K562 (cell line): ENCODE measurements around the gene CYSTM1. TPM values are rescaled to one million over a fixed set of nuclear protein-coding genes. Genes with fewer than 3 reads are reported as not detected.

Source experiments
- ATAC-seq: fragments of 200-7000 bp; cut with Tn5 transposase; 3 replicates; pipeline ENCODE4 v1.9.1; 2020; ENCODE audit warnings: moderate library complexity
- BruUV-seq: library from RNA; stranded (reverse); fragments of 400-500 nt; replicated peaks from 2 replicates; lab custom pipeline; 2021; lab: Mats Ljungman, UMichigan
- CTCF ChIA-PET: fragments of 300-600 bp; formaldehyde crosslinking; extraction: SDS; loops from one replicate; lab custom pipeline; 2021; ENCODE audit warnings: low intra/inter-chr PET ratio; lab: Yijun Ruan, JAX
- POLR2A ChIA-PET: fragments of 300-600, 350-650 bp; sonication (Branson Sonifier 250); formaldehyde crosslinking; extraction: SDS; loops from one replicate; lab custom pipeline; 2021; ENCODE audit warnings: antibody characterized with exemption, inconsistent platforms; lab: Yijun Ruan, JAX
- DNase-seq, 4 experiments: peaks; one replicate each; pipeline versions ENCODE4 v3.0.0 to v3.0.0-alpha.2; 2011 to 2018; ENCODE audit warnings: low spot score in 3 of 4, mixed read lengths in 3 of 4; ENCODE audit errors: extremely low read depth in 1 of 4
- FAIRE-seq: peaks from 2 replicates; lab custom pipeline; 2011; peaks lifted over from hg19 to GRCh38; lab: Jason Lieb, UNC
- H2AFZ ChIP-seq: 2 replicates; pipeline ENCODE4 v1.6.0; 2011; ENCODE audit warnings: low read depth, low read length, control low read depth, inconsistent platforms
- H3K27ac ChIP-seq: fragments of 200-600 bp; 3 replicates; pipeline ENCODE4 v1.8.0; 2011; ENCODE audit warnings: low read depth, mild to moderate bottlenecking, control low read depth, inconsistent platforms, low read length, moderate library complexity, mixed read lengths; ENCODE audit errors: extremely low read depth
- H3K27me3 ChIP-seq, 2 experiments: fragments of 300-600 bp in 1 of 2; 2 replicates in 1 of 2; 3 replicates in 1 of 2; pipeline versions ENCODE4 v1.6.0 to v1.8.0; 2011; ENCODE audit warnings: inconsistent platforms in 2 of 2, low read length in 2 of 2, mild to moderate bottlenecking in 1 of 2, mixed read lengths in 1 of 2, moderate library complexity in 1 of 2; ENCODE audit not compliant: control insufficient read depth in 2 of 2, insufficient read depth in 2 of 2
- H3K36me3 ChIP-seq: fragments of 300-600 bp; 3 replicates; pipeline ENCODE4 v1.8.0; 2011; ENCODE audit warnings: mild to moderate bottlenecking, low read length, inconsistent platforms; ENCODE audit not compliant: control insufficient read depth, insufficient read depth
- H3K4me1 ChIP-seq, 2 experiments: fragments of 200-600 bp in 1 of 2; replicated peaks in 1 of 2; 2 replicates in 1 of 2; 3 replicates in 1 of 2; pipeline versions ENCODE4 v1.5.1 to v1.8.0; 2011; ENCODE audit warnings: inconsistent platforms in 2 of 2, low read length in 2 of 2, mild to moderate bottlenecking in 1 of 2, mixed read lengths in 1 of 2, moderate library complexity in 1 of 2; ENCODE audit not compliant: control insufficient read depth in 2 of 2, insufficient read depth in 2 of 2
- H3K4me2 ChIP-seq: 2 replicates; pipeline ENCODE4 v1.6.1; 2011; ENCODE audit warnings: low read length, control low read depth, inconsistent platforms, mixed read lengths; ENCODE audit not compliant: insufficient read depth
- H3K4me3 ChIP-seq: fragments of 200-600 bp; sonication (generic), shearing (Covaris generic); 2 replicates; pipeline ENCODE4 v1.5.1; 2016; ENCODE audit warnings: control low read depth, inconsistent platforms
- H3K79me2 ChIP-seq: fragments of 200-600 bp; 3 replicates; pipeline ENCODE4 v1.8.0; 2011; ENCODE audit warnings: low read length, inconsistent platforms; ENCODE audit not compliant: control insufficient read depth, insufficient read depth
- H3K9ac ChIP-seq, 2 experiments: 2 replicates each; pipeline versions ENCODE4 v1.6.0 to v1.6.1; 2011; ENCODE audit warnings: low read depth in 2 of 2, low read length in 2 of 2, control low read depth in 1 of 2, inconsistent platforms in 1 of 2, mild to moderate bottlenecking in 1 of 2, mixed read lengths in 1 of 2; ENCODE audit not compliant: insufficient read depth in 1 of 2
- H3K9me1 ChIP-seq: one replicate; pipeline ENCODE4 v1.6.0; 2011; ENCODE audit warnings: inconsistent platforms, mild to moderate bottlenecking, low read length, moderate library complexity; ENCODE audit not compliant: control insufficient read depth, insufficient read depth
- H3K9me3 ChIP-seq: replicated peaks from 2 replicates; pipeline ENCODE4 v1.5.1; 2011; ENCODE audit warnings: low read depth, low read length, inconsistent platforms; ENCODE audit not compliant: control insufficient read depth, insufficient read depth
- H4K20me1 ChIP-seq: replicated peaks from 2 replicates; pipeline ENCODE4 v1.6.1; 2011; ENCODE audit warnings: low read length, inconsistent platforms, mixed read lengths; ENCODE audit not compliant: control insufficient read depth, insufficient read depth
- ATF4 ChIP-seq: fragments of 450-650 bp; formaldehyde crosslinking; IDR thresholded peaks from 2 replicates; pipeline ENCODE4 v1.4.0; 2022; ENCODE audit warnings: mild to moderate bottlenecking, moderate library complexity
- ZNF436 ChIP-seq: fragments of 250-450, 450-650 bp; sonication (Bioruptor Pico); formaldehyde crosslinking; IDR thresholded peaks from 2 replicates; pipeline ENCODE4 v1.7.0; 2020; ENCODE audit warnings: mild to moderate bottlenecking
- in situ Hi-C: fragments of 300-500 bp; cut with MboI; formaldehyde crosslinking; loops from 4 replicates; pipeline ENCODE4 v1.15.0; 2018; ENCODE audit warnings: inconsistent platforms, mixed read lengths
- intact Hi-C: fragments of 100-400 bp; cut with micrococcal nuclease; formaldehyde crosslinking; loops from 2 replicates; pipeline ENCODE4 v1.14.2; 2022
- polyA plus RNA-seq, 8 experiments: library from polyadenylated mRNA; depleted of rRNA in 4 of 8; stranded (reverse) in 5 of 8; unstranded in 3 of 8; fragments of >200 nt; fragmentation: Nextera tagmentation in 2 of 8; fragmentation: Illumina TruSeq in 1 of 8; extraction: Ambion mirVana in 2 of 8; extraction: Trizol in 1 of 8; gene quantifications; 2 replicates each; pipeline versions ENCODE4 v1.2.1 to v1.2.3, GENCODE V29; 2011 to 2014; ENCODE audit warnings: inconsistent platforms in 1 of 8, missing spikeins in 1 of 8
- total RNA-seq, 7 experiments: library from RNA; depleted of rRNA in 6 of 7; stranded (reverse); fragments of >200 nt in 6 of 7; fragmentation: Illumina TruSeq in 2 of 7; extraction: Trizol in 2 of 7; gene quantifications; 2 replicates each; pipeline versions ENCODE4 v1.2.1 to v1.2.3, GENCODE V29; 2011 to 2021; ENCODE audit warnings: low replicate concordance in 1 of 7
- TF ChIP-seq, protein P1 (sequence below): fragments of 250-450 bp; sonication (Bioruptor Pico); IDR thresholded peaks from 2 replicates; pipeline ENCODE4 v1.5.0; 2021; ENCODE audit warnings: mild to moderate bottlenecking, moderate library complexity

CYSTM1 gene
- total and polyA plus RNA-seq, 9 of the 15 experiments (the other 6 are each of a cell fraction or from before 2014, with no cell fraction given) = 76.1 to 422 (median 108) TPM

- Histone ChIP-seq H3K27ac (no peak overlapping the region), H3K9me1 (no peaks in the 10 kb centered on the region), H3K4me2 (no peak overlapping the region), H2AFZ (no peak overlapping the region), H3K4me3 (no peak overlapping the region), H3K9me3 (no peaks in the 10 kb centered on the region), H3K36me3 (no peaks in the 10 kb centered on the region), H3K79me2 (no peaks in the 10 kb centered on the region), H4K20me1 (peaks cover 21% of the 10 kb centered on the region), H3K9ac (no peak overlapping the region), H3K4me1 (peaks cover 2 to 9% of the 10 kb centered on the region in 2 experiments; a peak in 3 of 5 replicates), H3K27me3 (peaks cover 3 to 20% of the 10 kb centered on the region in 2 experiments; a peak in 4 of 5 replicates)
- no peak for DNase-seq
- ATAC-seq = no peak
- intact Hi-C loops (no loop called here), in situ Hi-C loops (no loop called here)
- no peak for FAIRE-seq
- ChIA-PET CTCF (interaction anchor here (6.7 kb wide), 1 partner anchor 66 kb away, joined by 59 read pairs; no protein-coding TSS in a partner anchor), POLR2A (no interaction called here)
- TF ChIP-seq, protein P1, sequence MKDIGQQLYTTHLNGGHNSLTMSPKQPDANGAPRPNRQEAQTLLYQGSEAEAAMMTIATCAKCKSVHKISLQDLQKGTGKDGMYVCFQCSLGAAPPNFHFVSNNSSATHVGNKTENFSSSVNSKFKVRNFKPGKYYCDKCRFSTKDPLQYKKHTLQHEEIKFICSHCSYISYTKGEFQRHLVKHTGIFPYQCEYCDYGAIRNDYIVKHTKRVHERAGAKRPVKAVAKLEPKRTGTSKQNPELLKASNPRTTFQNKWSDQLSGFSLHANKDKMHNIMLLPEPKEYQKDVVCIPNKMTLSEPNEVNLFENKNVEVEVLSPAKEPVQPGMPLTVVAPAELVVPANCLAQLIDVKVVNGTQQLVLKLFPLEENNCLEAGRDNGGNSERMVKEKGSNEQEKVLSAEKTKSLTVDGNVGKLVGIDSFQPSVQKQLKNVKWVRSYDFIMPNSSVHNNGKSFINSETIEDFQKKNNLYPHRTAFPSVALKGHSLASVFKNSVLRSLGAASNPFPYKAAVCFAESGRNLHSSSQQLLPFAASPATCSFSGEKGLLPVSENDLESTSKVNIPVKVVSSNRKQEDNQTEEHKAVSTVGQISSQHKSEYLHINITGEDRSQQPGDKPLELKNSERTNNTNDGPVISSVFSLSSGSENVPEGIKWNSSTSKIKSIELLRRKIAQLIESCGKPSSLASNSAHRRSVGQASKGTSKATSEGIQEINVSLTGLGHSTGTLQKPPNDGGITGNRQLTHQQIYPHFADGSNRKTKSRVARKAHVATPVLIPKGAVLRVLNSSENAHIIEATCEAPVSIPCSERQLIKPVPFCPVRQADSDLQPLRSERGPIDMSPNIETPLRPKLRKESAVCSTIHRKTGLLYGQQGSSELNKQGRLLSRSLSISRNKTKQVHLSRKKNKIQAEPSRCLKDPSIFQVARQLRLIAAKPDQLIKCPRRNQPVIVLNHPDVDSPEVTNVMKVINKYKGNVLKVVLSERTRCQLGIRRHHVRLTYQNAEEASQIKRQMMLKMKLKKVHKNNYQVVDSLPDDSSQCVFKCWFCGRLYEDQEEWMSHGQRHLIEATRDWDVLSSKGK (CRISPR knock-in tag) = no peak
- TF ChIP-seq ATF4 (CRISPR knock-in tag) (no peak), ZNF436 (CRISPR knock-in tag) (no peak)
- no TSS peak for BruUV-seq
Observed at GRCh38 chr5:140141241-140141640, 33.7 kb upstream of the CYSTM1 start.
